H1 (cell line): ENCODE data around the gene LIX1L. TPM values are rescaled to one million over a fixed set of nuclear protein-coding genes. Genes with fewer than 3 reads are reported as not detected.

ENCODE experiments used
- ASH2L ChIP-seq: fragments of 200-600, 300-600 bp; sonication (generic); IDR thresholded peaks from one replicate; pipeline ENCODE4 v1.7.1; 2017; ENCODE audit warnings: low read length
- CHD2 ChIP-seq: IDR thresholded peaks from 2 replicates; pipeline ENCODE4 v1.6.1; 2012; ENCODE audit warnings: low read length, improper control_type of control experiment
- E2F6 ChIP-seq: IDR thresholded peaks from 2 replicates; pipeline ENCODE4 v1.6.1; 2012; ENCODE audit warnings: inconsistent platforms
- GTF2F1 ChIP-seq: IDR thresholded peaks from 2 replicates; pipeline ENCODE4 v1.6.1; 2012; ENCODE audit warnings: low read depth, low read length, improper control_type of control experiment, borderline replicate concordance
- JUN ChIP-seq: IDR thresholded peaks from 2 replicates; pipeline ENCODE4 v1.6.1; 2011; ENCODE audit warnings: low read depth, mild to moderate bottlenecking, improper control_type of control experiment, low read length
- KDM1A ChIP-seq: fragments of 200-600, 300-600 bp; sonication (generic); IDR thresholded peaks from 2 replicates; pipeline ENCODE4 v1.7.1; 2016; ENCODE audit warnings: mild to moderate bottlenecking, low read length, borderline replicate concordance
- MAX ChIP-seq: IDR thresholded peaks from 2 replicates; pipeline ENCODE4 v1.6.1; 2012; ENCODE audit warnings: inconsistent platforms
- NRF1 ChIP-seq: IDR thresholded peaks from 2 replicates; pipeline ENCODE4 v1.6.1; 2011; ENCODE audit warnings: mild to moderate bottlenecking, low read depth, low read length, improper control_type of control experiment
- RBBP5 ChIP-seq: IDR thresholded peaks from 2 replicates; pipeline ENCODE4 v1.7.1; 2012; ENCODE audit warnings: low read depth, mild to moderate bottlenecking, inconsistent platforms, low read length, moderate library complexity, borderline replicate concordance
- polyA plus RNA-seq, 7 experiments: library from polyadenylated mRNA; depleted of rRNA in 3 of 7; stranded (reverse) in 5 of 7; unstranded in 2 of 7; fragments of >200 nt in 5 of 7; fragments of 200-250 nt in 2 of 7; gene quantifications; 1 replicate in 5 of 7; 2 replicates in 1 of 7; 4 replicates in 1 of 7; pipeline versions ENCODE4 v1.2.1 to v1.2.3, GENCODE V29; 2011 to 2013; ENCODE audit warnings: missing spikeins in 2 of 7, mixed read lengths in 2 of 7
- total RNA-seq: library from RNA; stranded (reverse); fragmentation: NEBNext Ultra II Directional; extraction: Animal tissue kit (Norgen Biotek cat#: 25700); gene quantifications from 2 replicates; pipeline ENCODE4 v1.2.1, GENCODE V29; 2021

The LIX1L gene
- total and polyA plus RNA-seq, 2 of the 8 experiments (the other 6 are each of a cell fraction or from before 2014, with no cell fraction given) = 2.9 to 3.7 TPM

- peak; percentile 31; the same call in 1 of the 2 replicates for TF ChIP-seq MAX
- no peak for TF ChIP-seq ASH2L
- no peak for TF ChIP-seq KDM1A
- TF ChIP-seq GTF2F1 = no peak
- TF ChIP-seq JUN = no peak
- peak; percentile 67 for TF ChIP-seq E2F6
- no peak for TF ChIP-seq NRF1
- no peak for TF ChIP-seq CHD2
- TF ChIP-seq RBBP5 = no peak
Measured at GRCh38 chr1:145977486-145978470, 20.0 kb upstream of the LIX1L start (continued).
